Liver (tissue), 3 donors: Measurements from ENCODE around the gene CGNL1.

Source experiments
- ATF3 ChIP-seq: IDR thresholded peaks from 2 replicates; pipeline ENCODE4 v1.6.1; 2016; ENCODE audit warnings: antibody characterized with exemption
- CTCF ChIP-seq: fragments of 150-350 bp; IDR thresholded peaks from 2 replicates; pipeline ENCODE4 v1.5.1; 2017; ENCODE audit warnings: improper control_type of control experiment, low read depth, low read length; ENCODE audit not compliant: missing input control
- EGR1 ChIP-seq, 2 donors: IDR thresholded peaks; 2 replicates each; pipeline ENCODE4 v1.6.1; 2016 to 2018; ENCODE audit warnings: antibody characterized with exemption in 2 of 2, low read depth in 2 of 2
- FOXA1 ChIP-seq: IDR thresholded peaks from 2 replicates; pipeline ENCODE4 v1.6.1; 2016; ENCODE audit warnings: antibody characterized with exemption
- FOXA2 ChIP-seq: IDR thresholded peaks from 2 replicates; pipeline ENCODE4 v1.6.1; 2016; ENCODE audit warnings: antibody characterized with exemption
- JUND ChIP-seq, 2 donors: IDR thresholded peaks; 2 replicates each; pipeline ENCODE4 v1.6.1; 2016; ENCODE audit warnings: antibody characterized with exemption in 2 of 2
- MAX ChIP-seq: IDR thresholded peaks from 2 replicates; pipeline ENCODE4 v1.6.1; 2016; ENCODE audit warnings: antibody characterized with exemption
- NR2F2 ChIP-seq: IDR thresholded peaks from 2 replicates; pipeline ENCODE4 v1.6.1; 2016; ENCODE audit warnings: antibody characterized with exemption
- RAD21 ChIP-seq, 2 donors: IDR thresholded peaks; 2 replicates each; pipeline ENCODE4 v1.6.1; 2016; ENCODE audit warnings: antibody characterized with exemption in 2 of 2, mild to moderate bottlenecking in 2 of 2
- REST ChIP-seq: IDR thresholded peaks from 2 replicates; pipeline ENCODE4 v1.6.1; 2016; ENCODE audit warnings: antibody characterized with exemption, mild to moderate bottlenecking
- RXRA ChIP-seq, 2 donors: IDR thresholded peaks; 2 replicates each; pipeline ENCODE4 v1.6.1; 2017 to 2018; ENCODE audit warnings: antibody characterized with exemption in 2 of 2, mild to moderate bottlenecking in 1 of 2
- SP1 ChIP-seq: IDR thresholded peaks from 2 replicates; pipeline ENCODE4 v1.6.1; 2018; ENCODE audit warnings: antibody characterized with exemption, mild to moderate bottlenecking
- TAF1 ChIP-seq: conservative IDR thresholded peaks from 2 replicates; pipeline ENCODE4 v1.6.1; 2016; ENCODE audit warnings: antibody characterized with exemption, mild to moderate bottlenecking
- YY1 ChIP-seq: IDR thresholded peaks from 2 replicates; pipeline ENCODE4 v1.6.1; 2016; ENCODE audit warnings: antibody characterized with exemption, mild to moderate bottlenecking
- donor health status: healthy.
- donor health status: healthy.

GRCh38 chr15:57421110-57421509 is 44.8 kb downstream of the CGNL1 start:
- TF ChIP-seq CTCF: no peak
- TF ChIP-seq JUND (IDR thresholded peaks at IDR 0.05): no peak
- TF ChIP-seq TAF1: no peak
- TF ChIP-seq SP1: no peak
- TF ChIP-seq REST: no peak
- TF ChIP-seq RXRA (IDR thresholded peaks at IDR 0.05): no peak
- TF ChIP-seq FOXA1: no peak
- TF ChIP-seq MAX: no peak
- no peak for TF ChIP-seq FOXA2
- TF ChIP-seq YY1: no peak
- TF ChIP-seq RAD21 (IDR thresholded peaks at IDR 0.05): no peak
- no peak for TF ChIP-seq NR2F2
- TF ChIP-seq ATF3: no peak
- TF ChIP-seq EGR1 (IDR thresholded peaks at IDR 0.05; ENCODE audit: low read depth in 2 of 2): no peak
